Middle frontal gyrus (tissue), 1 donor: ENCODE results near the gene PML.
"Not testable (repeated sequence)": the region's sequence is repeated elsewhere in the genome, so short reads cannot be mapped to it uniquely, and the experiment has no call there.

ENCODE experiments used
- DNase-seq: peaks from one replicate; pipeline ENCODE4 v3.0.0-alpha.2; 2015; ENCODE audit warnings: low spot score; ENCODE audit errors: extremely low spot score

The PML gene

DNA sequence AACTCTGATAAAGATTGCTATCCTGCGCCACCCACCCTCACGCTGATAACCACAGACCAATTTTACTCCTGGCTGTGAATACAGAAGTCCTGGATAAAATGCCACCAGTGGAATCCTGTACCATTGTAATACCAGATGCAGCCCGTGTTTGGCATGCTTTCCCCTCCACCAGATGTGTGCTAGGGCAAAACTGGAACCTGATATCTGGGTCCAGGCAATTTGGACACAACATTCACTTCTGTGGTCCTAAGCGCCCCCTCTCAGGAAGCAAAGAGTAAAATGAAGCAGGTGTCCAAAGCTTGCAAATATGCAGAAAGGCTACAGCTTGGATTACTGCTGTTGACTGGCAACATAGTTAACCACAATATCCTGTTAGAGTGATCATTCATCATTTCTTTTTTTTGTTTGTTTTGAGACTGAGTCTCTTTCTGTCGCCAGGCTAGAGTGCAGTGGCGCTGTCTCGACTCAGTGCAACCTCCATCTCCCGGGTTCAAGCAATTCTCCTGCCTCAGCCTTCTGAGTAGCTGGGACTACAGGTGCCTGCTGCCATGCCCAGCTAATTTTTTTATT lies 35.4 kb upstream of the PML start:
- DNase-seq = no peak

GRCh38 chr15:73959801-73960200 lies 34.7 kb upstream of the PML start:
- no peak for DNase-seq

DNA sequence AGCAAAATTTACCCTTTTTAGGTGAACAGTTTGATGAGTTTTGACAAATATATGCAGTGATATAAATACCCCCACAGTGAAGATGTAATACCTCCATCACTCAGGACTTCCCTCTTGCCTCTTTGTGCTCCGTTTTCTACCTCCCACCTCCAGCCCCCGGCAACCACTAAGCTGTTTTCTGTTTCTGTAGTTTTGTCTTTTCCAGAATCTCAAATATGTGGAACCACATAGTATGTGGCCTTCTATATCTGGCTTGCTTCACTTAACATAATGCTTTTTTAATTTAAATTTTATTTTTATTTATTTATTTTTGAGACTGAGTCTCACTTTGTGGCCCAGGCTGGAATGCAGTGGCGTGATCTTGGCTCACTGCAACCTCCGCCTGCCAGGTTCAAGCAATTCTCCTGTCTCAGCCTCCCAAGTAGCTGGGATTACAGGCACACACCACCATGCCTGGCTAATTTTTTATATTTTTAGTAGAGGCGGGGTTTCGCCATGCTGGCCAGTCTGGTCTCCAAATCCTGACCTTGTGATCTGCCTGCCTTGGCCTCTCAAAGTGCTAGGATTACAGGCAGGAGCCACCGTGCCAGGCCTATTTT lies 33.9 kb upstream of the PML start:
- DNase-seq = not testable (repeated sequence)

- DNase-seq = no peak
Measured at GRCh38 chr15:73962433-73962832, 32.1 kb upstream of the PML start.

GRCh38 chr15:73964736-73965093 lies 29.8 kb upstream of the PML start:
- DNase-seq = peak; percentile 30

- DNase-seq = no peak
Measured at GRCh38 chr15:73965094-73965757, 29.3 kb upstream of the PML start.

DNA sequence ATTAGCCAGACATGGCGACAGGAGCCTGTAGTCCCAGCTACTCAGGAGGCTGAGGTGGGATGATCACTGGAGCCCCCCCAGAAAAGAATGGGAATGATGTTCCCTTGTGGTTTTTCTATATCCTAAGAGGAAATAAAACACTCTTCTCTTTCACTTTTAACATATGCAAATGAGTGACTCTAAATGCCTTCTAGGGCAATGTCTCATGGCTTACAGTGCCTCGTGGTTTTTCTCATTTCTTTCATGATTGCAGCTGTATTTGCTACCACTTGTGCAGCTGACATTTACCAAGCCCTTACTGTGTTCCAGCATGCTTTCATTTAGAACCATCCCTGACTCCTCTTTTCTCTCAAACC lies 28.8 kb upstream of the PML start:
- DNase-seq = no peak

DNA sequence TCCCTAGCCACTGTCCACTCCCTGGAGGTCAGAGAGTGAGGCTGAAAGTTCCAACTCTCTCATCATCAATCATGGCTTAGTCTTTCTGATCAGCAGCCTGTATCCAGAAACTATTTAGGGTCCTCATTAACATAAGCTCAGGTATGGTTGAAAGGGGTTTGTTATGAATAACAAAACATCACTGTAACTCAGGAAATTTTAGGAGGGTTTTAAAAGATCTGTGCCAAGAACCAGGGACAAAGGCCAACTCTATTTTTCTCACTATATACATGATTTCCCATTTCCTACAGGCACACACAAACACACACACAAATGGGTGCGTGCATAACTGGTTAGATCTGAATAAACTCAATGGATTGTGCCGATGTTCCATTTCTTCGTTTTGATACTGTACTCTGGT lies 26.1 kb upstream of the PML start:
- no peak for DNase-seq

- no peak for DNase-seq
Measured at GRCh38 chr15:73969151-73969759, 25.3 kb upstream of the PML start.

GRCh38 chr15:73972984-73973682 lies 21.4 kb upstream of the PML start:
- peak; percentile 62 for DNase-seq

- not testable (repeated sequence) for DNase-seq
Measured at GRCh38 chr15:73973683-73974200, 20.8 kb upstream of the PML start.

GRCh38 chr15:73975440-73976125 lies 18.9 kb upstream of the PML start:
- not testable (repeated sequence) for DNase-seq

DNA sequence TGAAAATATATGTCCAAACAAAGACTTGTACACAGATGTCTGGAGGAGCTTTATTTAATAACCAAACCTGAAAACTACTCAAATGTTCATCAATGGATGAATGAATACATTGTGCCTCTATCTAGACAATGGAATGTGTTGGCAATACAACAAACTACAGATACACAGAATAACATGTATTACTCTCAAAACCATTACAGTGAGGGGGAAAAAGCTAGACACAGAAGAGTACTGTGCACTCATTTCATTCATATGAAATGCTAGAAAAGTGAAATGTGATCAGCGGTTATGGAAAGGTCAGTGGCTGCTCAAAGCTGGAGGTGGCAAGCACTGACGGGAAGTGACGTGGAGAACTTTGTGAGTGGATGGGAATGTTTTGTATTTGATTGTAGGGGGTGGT lies 15.6 kb upstream of the PML start:
- no peak for DNase-seq

DNA sequence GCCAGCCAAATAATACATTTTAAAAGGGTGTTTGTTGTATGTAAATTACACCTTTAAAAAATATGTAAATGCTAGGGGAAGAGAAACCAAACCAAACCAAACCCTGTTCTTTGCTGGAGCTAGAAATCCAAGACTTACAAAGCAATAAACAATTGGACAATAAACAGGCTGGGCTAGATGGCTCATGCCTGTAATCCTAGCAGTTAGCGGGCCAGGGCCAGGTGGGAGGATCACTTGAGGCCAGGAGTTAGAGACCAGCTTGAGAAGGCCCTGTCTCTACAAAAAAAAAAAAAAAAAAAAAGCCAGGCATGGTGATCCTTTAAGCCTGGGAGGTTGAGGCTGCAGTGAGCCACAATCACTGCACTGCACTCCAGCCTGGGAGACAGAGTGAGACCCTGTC lies 14.9 kb upstream of the PML start:
- no peak for DNase-seq

- no peak for DNase-seq
Measured at GRCh38 chr15:73981761-73982221, 12.7 kb upstream of the PML start.

DNA sequence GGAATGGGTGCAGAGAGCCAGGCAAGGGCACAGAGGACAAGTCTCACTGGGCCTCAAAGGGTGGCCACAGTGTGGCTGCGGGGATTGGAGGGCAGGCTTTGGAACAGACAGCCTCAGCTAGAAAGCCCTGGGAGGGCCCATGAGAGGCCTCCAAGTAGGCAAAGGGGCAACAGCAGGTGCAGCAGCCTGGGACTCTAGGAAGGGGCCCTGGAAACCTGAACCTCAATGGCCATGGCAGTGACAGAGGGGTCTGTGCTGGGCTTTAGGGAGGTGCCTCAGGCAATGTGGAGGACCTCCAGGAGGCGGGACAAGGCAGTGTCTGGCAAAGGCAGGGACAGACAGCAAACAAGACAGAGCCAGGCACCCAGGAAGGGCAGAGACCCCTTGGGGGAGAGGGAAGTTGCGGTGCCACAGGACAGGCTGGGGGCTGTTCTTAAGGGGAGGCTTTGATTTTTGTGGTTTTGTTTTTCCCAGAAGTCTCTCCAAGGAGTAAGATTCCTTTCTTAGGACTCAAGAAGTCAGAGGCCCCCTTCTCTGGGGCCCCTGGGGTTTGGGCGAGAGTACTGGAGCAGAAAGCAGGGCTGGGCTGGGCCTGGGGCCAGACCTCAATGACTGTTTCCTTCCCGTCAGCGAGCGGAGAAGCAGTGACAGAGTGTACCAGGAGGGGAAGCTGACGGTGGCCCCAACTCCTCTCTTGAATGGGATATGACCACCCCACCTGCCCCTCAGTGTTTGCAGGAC lies 12.1 kb upstream of the PML start:
- no peak for DNase-seq

- DNase-seq = no peak
Measured at GRCh38 chr15:73983211-73983727, 11.2 kb upstream of the PML start.

DNA sequence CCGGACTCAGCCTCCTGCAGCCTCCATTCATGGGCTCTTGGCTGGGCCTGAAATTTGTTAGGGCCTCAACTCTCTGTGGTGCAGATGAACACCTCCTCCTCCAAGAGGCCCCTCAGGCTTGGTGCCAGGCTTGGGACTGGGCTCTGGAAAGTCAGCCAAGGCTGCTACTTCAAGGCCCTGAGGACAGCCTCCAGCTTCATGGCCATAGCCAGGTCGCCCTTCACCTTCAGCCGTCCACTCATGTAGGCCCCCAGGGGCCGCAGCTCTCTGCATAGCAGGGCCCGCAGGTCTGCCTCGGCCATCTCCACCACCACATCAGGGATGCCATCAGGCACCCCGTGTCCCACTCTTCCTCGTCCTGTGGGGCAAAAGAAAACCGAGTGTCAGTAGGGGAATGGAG lies 10.7 kb upstream of the PML start:
- DNase-seq = no peak

- no peak for DNase-seq
Measured at GRCh38 chr15:73984208-73984979, 10.1 kb upstream of the PML start.
